Measurements from ENCODE around the gene SIAH3. TPM values are rescaled to one million over a fixed set of nuclear protein-coding genes. Genes with fewer than 3 reads are reported as not detected.

SIAH3 gene
- total and polyA plus RNA-seq, 9 of the 15 experiments (the other 6 are each of a cell fraction or from before 2014, with no cell fraction given), result not detected

- TF ChIP-seq PKNOX1 (IDR thresholded peaks at IDR 0.05) (peak; percentile 74), ATF7 (IDR thresholded peaks at IDR 0.05) (no peak)
Measured at GRCh38 chr13:45875951-45876350, 24.4 kb upstream of the SIAH3 start (continued).

GRCh38 chr13:45873491-45874325, 22.2 kb upstream of the SIAH3 start:
- H3K9me3 ChIP-seq (replicated peaks; ENCODE audit: control insufficient read depth, insufficient read depth, low read depth, low read length), result no peaks in the 10 kb centered on the region
- no TSS peak for BruUV-seq (replicated peaks)
- CTCF ChIA-PET (ENCODE audit: low intra/inter-chr PET ratio), result no interaction called here
- no peaks in the 10 kb centered on the region for H4K20me1 ChIP-seq (replicated peaks; ENCODE audit: control insufficient read depth, insufficient read depth, low read length)
- no peaks in the 10 kb centered on the region for H3K4me1 ChIP-seq (replicated peaks in 1 of 2; ENCODE audit: control insufficient read depth in 2 of 2, insufficient read depth in 2 of 2, low read length in 2 of 2)
- H3K36me3 ChIP-seq (ENCODE audit: control insufficient read depth, insufficient read depth, low read length), result no peaks in the 10 kb centered on the region
- DNase-seq (ENCODE audit: extremely low read depth in 1 of 4, low spot score in 3 of 4), result no peak
- H3K79me2 ChIP-seq (ENCODE audit: control insufficient read depth, insufficient read depth, low read length), result no peaks in the 10 kb centered on the region
- in situ Hi-C loops (cut with MboI) (no loop called here), intact Hi-C loops (cut with micrococcal nuclease) (no loop called here)
- no peak overlapping the region for H2AFZ ChIP-seq (ENCODE audit: low read depth, low read length)
- H3K27ac ChIP-seq (ENCODE audit: extremely low read depth, low read depth, low read length), result no peak overlapping the region
- H3K4me3 ChIP-seq, result no peak overlapping the region
- no peak overlapping the region for H3K9ac ChIP-seq (ENCODE audit: insufficient read depth in 1 of 2, low read depth in 2 of 2, low read length in 2 of 2)
- no peak for FAIRE-seq
- POLR2A ChIA-PET, result interaction anchor here (0.9 kb wide), 1 partner anchor 11 kb away, joined by 3 read pairs; no protein-coding TSS in a partner anchor
- no peak for ATAC-seq
- no peaks in the 10 kb centered on the region for H3K9me1 ChIP-seq (ENCODE audit: control insufficient read depth, insufficient read depth, low read length)
- 0% methylated on average over 7 of the region's 8 CpGs for WGBS (ENCODE audit: insufficient coverage, low coverage, missing lambda C conversion rate)
- peaks cover 3 to 11% of the 10 kb centered on the region in 2 experiments; a peak in 2 of 5 replicates for H3K27me3 ChIP-seq (ENCODE audit: control insufficient read depth in 2 of 2, insufficient read depth in 2 of 2, low read length in 2 of 2)
- H3K4me2 ChIP-seq (ENCODE audit: insufficient read depth, low read length), result no peak overlapping the region
- TF ChIP-seq ZNF407 (IDR thresholded peaks at IDR 0.05; ENCODE audit: low read depth), result no peak
- TF ChIP-seq KDM4B (IDR thresholded peaks at IDR 0.05; ENCODE audit: borderline replicate concordance in 2 of 2, low read depth in 1 of 2), result no peak
- TF ChIP-seq ZNF24 (IDR thresholded peaks at IDR 0.05), result no peak
- no peak for TF ChIP-seq NR0B1 (IDR thresholded peaks at IDR 0.05; ENCODE audit: partially characterized antibody)
- no peak for TF ChIP-seq RAD51 (IDR thresholded peaks at IDR 0.05; ENCODE audit: borderline replicate concordance, low read depth)
- TF ChIP-seq GTF2F1 (IDR thresholded peaks at IDR 0.05; ENCODE audit: low read depth, low read length), result no peak
- no peak for TF ChIP-seq ZNF12 (CRISPR knock-in tag; IDR thresholded peaks at IDR 0.05)
